Measurements from ENCODE around the gene ESRRA.

DNA sequence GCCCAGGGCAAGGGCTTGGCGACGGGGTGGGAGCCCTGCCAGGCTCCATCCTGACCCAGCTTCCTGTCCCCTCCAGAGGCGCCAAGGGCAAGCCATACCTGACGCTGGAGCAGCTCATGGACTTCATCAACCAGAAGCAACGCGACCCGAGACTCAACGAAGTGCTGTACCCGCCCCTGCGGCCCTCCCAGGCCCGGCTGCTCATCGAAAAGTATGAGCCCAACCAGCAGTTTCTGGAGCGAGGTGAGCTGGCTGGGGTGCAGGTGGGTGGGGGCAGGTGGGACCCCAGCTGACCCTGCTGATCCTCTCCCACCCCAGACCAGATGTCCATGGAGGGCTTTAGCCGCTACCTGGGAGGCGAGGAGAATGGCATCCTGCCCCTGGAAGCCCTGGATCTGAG lies 49.0 kb upstream of the ESRRA start:
- TF ChIP-seq, protein P1, sequence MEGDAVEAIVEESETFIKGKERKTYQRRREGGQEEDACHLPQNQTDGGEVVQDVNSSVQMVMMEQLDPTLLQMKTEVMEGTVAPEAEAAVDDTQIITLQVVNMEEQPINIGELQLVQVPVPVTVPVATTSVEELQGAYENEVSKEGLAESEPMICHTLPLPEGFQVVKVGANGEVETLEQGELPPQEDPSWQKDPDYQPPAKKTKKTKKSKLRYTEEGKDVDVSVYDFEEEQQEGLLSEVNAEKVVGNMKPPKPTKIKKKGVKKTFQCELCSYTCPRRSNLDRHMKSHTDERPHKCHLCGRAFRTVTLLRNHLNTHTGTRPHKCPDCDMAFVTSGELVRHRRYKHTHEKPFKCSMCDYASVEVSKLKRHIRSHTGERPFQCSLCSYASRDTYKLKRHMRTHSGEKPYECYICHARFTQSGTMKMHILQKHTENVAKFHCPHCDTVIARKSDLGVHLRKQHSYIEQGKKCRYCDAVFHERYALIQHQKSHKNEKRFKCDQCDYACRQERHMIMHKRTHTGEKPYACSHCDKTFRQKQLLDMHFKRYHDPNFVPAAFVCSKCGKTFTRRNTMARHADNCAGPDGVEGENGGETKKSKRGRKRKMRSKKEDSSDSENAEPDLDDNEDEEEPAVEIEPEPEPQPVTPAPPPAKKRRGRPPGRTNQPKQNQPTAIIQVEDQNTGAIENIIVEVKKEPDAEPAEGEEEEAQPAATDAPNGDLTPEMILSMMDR (IDR thresholded peaks at IDR 0.05) = no peak
- no peak for TF ChIP-seq POLR2A (IDR thresholded peaks at IDR 0.05)
- no peak for TF ChIP-seq EP300 (IDR thresholded peaks at IDR 0.05)

All from tibial nerve (tissue), 4 donors.